Measurements from ENCODE around the gene PRKCD.

DNA sequence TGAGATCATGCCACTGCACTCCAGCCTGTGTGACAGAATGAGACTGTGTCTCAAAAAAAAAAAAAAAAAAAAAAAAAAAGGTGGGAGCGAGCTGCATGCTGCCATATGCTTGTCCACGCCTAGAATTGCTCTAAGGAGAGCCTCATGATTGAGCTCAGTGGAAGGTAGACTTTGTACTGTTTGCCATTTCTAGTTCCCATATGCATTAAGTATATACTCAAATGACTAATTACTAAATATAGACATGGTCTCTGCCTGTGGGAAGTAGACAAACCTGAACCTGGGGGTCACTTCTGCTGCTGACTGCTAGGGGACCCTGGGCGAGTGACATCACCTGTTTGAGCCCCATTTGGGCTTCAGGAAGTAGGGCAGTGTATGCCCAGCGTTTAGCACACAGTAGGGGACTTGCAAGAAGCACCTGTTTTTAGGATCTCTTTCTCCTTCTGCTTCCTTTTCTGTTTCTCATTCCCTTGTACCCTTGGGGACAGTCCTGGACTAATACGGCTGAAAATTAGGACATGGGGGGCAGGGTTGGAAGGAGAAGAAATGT is 27.2 kb downstream of the PRKCD start:
- no peak for TF ChIP-seq CTCF (conservative IDR thresholded peaks at IDR 0.05)
- TF ChIP-seq EZH2 (IDR thresholded peaks at IDR 0.05; ENCODE audit: low read depth), result no peak
